Subcutaneous adipose tissue (tissue), 4 donors: ENCODE measurements around the gene VAV2. TPM values are rescaled to one million over a fixed set of nuclear protein-coding genes. Genes with fewer than 3 reads are reported as not detected.

Source experiments
- CTCF ChIP-seq: fragments of 450-650 bp; IDR thresholded peaks from one replicate; pipeline ENCODE4 v1.5.1; 2016; ENCODE audit warnings: low read depth, mild to moderate bottlenecking, control low read depth, antibody characterized with exemption, moderate library complexity
- total RNA-seq, 4 donors: library from RNA; depleted of rRNA; stranded (reverse); fragments of >200 nt; gene quantifications; one replicate each; pipeline ENCODE4 v1.1.0, GENCODE V29; 2016

Gene VAV2
- total RNA-seq, 4 donors from 2014 or later: 3.6 to 6.8 (median 4.8) TPM

- TF ChIP-seq CTCF: no peak
Observed at GRCh38 chr9:133848471-133849109, 143.5 kb downstream of the VAV2 start.

GRCh38 chr9:133846483-133847090, 145.5 kb downstream of the VAV2 start:
- no peak for TF ChIP-seq CTCF

GRCh38 chr9:133845440-133845839, 146.7 kb downstream of the VAV2 start:
- no peak for TF ChIP-seq CTCF

- no peak for TF ChIP-seq CTCF
Observed at GRCh38 chr9:133844881-133845410, 147.2 kb downstream of the VAV2 start.

- TF ChIP-seq CTCF: no peak
Observed at GRCh38 chr9:133844398-133844784, 147.7 kb downstream of the VAV2 start.

GRCh38 chr9:133843751-133844397, 148.2 kb downstream of the VAV2 start:
- TF ChIP-seq CTCF: no peak

GRCh38 chr9:133843250-133843649, 148.9 kb downstream of the VAV2 start:
- TF ChIP-seq CTCF: no peak
